Keratinocyte (primary cell): Measurements from ENCODE around the gene KRTAP10-4.

Experiments
- EZH2 ChIP-seq: IDR thresholded peaks from one replicate; pipeline ENCODE4 v1.6.1; 2012; ENCODE audit warnings: inconsistent platforms, mild to moderate bottlenecking, low read length, moderate library complexity
- TF ChIP-seq, protein P1 (sequence below), 3 experiments: IDR thresholded peaks in 1 of 3; conservative IDR thresholded peaks in 1 of 3; optimal IDR thresholded peaks in 1 of 3; 2 replicates in 2 of 3; 3 replicates in 1 of 3; pipeline versions ENCODE3 to v1.5.1; 2011; ENCODE audit warnings: low read length in 3 of 3, mild to moderate bottlenecking in 3 of 3, moderate library complexity in 2 of 3, control low read depth in 1 of 3, inconsistent platforms in 1 of 3; ENCODE audit not compliant: insufficient read depth in 2 of 3; ENCODE audit errors: extremely low read depth in 1 of 3

DNA sequence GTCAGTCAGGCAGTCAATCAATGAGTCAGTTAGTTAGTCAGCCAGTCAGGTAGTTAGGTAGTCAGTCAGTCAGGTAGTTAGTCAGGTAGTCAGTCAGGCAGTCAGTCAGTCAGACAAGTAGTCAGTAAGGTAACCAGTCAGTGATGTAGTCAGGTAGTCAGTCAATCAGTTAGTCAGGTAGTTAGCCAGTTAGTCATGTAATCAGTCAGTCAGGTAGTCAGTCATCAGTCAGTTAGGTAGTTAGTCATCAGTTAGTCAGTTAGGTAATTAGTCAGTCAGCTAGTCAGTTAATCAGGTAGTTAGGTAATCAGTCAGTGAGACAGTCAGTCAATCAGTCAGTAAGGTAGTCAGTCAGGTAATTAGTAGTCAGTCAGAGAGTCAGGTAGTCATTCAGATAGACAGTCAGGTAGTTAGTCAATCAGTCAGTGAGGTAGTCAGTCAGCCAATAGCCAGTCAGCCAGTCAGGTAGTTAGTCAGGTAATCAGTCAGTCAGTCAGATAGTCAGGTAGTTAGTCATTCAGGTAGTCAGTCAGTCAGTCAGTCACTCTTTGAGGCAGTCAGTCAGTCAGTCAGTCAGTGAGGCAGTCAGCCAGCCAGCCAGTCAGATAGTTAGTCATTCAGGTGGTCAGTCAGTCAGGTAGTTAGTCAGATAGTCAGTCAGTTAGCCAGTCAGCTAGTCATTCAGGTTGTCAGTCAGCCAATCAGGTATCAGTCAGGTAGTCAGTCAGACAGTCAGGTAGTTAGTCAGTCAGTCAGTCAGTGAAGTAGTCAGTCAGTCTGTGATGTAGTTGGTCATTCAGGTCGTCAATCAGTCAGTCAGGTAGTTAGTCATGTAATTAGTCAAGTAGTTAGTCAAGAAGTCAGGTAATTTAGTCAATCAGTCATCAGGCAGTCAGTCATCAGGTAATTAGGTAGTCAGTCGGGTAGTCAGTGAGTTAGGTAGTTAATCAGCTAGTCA lies 48.8 kb upstream of the KRTAP10-4 start:
- TF ChIP-seq, protein P1, sequence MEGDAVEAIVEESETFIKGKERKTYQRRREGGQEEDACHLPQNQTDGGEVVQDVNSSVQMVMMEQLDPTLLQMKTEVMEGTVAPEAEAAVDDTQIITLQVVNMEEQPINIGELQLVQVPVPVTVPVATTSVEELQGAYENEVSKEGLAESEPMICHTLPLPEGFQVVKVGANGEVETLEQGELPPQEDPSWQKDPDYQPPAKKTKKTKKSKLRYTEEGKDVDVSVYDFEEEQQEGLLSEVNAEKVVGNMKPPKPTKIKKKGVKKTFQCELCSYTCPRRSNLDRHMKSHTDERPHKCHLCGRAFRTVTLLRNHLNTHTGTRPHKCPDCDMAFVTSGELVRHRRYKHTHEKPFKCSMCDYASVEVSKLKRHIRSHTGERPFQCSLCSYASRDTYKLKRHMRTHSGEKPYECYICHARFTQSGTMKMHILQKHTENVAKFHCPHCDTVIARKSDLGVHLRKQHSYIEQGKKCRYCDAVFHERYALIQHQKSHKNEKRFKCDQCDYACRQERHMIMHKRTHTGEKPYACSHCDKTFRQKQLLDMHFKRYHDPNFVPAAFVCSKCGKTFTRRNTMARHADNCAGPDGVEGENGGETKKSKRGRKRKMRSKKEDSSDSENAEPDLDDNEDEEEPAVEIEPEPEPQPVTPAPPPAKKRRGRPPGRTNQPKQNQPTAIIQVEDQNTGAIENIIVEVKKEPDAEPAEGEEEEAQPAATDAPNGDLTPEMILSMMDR (optimal IDR thresholded peaks at IDR 0.05 in 1 of 3, IDR thresholded peaks at IDR 0.05 in 1 of 3, conservative IDR thresholded peaks at IDR 0.05 in 1 of 3; ENCODE audit: extremely low read depth in 1 of 3, insufficient read depth in 2 of 3, low read length in 3 of 3), result no peak
- TF ChIP-seq EZH2, result no peak
